ENCODE results near the gene ANGPTL4.
A peak's percentile ranks its signal among the peaks of the same experiment; 100 is the strongest.

Gene ANGPTL4

DNA sequence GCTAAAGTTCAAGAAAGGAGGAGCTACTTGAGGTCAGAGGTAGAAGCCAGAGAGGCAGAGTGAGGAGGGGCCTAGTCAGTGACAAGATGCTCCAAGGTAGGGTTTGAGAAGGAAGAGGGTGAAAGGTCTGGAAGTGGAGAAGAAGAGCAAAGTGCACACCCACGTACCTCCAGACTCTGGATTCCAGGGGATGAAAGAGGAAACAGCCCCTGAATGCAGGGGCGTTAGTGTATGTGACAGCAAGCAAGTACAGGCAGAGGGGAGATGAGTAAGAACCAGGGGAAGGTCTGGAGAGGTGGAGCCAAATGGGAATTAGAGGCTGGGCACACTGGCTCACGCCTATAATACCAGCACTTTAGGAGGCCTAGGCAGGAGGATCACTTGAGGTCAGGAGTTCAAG is 34.0 kb upstream of the ANGPTL4 start:
- no peak overlapping the region for H3K4me3 ChIP-seq (ENCODE audit: low read depth, low read length)
- in situ Hi-C loops (cut with HindIII; ENCODE audit: low sequenced_read_pairs), result no loop called here
- DNase-seq (ENCODE audit: low read depth, low spot score), result no peak
- TF ChIP-seq, protein P1, sequence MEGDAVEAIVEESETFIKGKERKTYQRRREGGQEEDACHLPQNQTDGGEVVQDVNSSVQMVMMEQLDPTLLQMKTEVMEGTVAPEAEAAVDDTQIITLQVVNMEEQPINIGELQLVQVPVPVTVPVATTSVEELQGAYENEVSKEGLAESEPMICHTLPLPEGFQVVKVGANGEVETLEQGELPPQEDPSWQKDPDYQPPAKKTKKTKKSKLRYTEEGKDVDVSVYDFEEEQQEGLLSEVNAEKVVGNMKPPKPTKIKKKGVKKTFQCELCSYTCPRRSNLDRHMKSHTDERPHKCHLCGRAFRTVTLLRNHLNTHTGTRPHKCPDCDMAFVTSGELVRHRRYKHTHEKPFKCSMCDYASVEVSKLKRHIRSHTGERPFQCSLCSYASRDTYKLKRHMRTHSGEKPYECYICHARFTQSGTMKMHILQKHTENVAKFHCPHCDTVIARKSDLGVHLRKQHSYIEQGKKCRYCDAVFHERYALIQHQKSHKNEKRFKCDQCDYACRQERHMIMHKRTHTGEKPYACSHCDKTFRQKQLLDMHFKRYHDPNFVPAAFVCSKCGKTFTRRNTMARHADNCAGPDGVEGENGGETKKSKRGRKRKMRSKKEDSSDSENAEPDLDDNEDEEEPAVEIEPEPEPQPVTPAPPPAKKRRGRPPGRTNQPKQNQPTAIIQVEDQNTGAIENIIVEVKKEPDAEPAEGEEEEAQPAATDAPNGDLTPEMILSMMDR (IDR thresholded peaks at IDR 0.05; ENCODE audit: low read depth, low read length), result no peak

DNA sequence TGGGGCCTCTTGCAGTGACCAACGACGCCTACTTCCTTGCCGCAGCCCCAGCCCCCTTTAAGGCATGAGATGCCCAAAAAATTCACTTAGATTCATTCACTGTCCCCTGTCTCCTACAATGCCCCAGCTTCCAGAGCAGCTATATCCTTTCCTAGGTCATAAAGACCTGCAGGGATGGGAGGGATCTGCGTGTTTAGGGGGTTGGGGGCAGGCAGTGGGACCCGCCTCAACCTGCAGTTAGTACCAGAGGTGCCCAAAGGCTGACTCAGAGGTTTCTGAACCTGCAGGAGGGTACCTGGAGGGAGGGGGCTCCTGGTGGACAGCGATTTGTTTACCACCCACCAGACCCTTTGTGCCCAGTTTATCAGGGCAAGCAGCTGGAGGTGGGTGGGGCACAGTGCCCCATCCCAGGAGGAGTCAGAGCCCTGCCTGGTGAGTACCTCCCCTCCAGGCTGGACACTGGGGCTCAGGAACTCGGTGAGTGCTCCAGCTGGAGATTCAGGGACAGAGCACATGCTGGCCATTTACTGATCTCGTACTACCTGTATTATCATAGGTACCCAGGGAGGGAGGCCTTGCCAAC is 32.6 kb upstream of the ANGPTL4 start:
- in situ Hi-C loops (cut with HindIII; ENCODE audit: low sequenced_read_pairs), result no loop called here
- TF ChIP-seq, protein P1 (IDR thresholded peaks at IDR 0.05; ENCODE audit: low read depth, low read length), result no peak
- H3K4me3 ChIP-seq (ENCODE audit: low read depth, low read length), result no peak overlapping the region
- no peak for DNase-seq (ENCODE audit: low read depth, low spot score)

DNA sequence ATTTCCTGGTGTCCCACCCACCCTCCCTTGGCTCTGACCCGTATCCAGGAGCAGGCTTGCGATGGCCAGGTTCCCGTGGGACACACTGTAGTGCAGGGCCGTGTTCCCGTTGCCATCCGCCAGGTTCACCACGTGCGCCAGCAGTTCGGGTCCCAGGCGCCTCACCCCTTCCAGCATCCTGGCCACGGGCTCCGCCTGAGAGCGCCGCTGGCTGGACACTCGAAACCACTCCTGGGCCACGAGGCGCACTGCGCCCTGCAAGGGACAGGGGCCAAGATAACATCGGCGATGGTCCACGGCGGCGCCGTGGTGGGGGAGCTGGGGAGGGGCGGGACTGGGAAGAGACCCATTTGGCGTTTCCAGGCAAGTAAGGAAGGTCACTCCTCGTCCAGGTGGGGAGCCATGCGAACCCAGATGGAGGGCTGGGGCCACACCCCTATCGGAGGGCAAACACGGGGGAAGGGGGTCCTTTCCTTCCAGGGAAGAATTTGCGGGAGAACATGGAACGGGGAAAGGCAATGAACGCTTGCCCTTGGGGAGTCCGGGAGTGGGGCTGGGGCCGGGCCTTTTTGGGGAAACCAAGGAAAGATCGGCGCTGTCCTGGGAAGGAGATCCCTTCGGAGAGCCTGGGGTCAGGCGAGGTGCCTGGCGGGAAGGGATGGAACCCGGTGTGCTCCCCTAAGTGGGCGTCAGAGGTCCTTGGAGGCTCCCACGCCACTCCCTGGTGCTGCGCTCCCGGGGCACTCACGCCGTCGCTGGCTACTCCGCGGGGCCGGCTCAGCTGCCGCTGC is 30.8 kb upstream of the ANGPTL4 start:
- no peak overlapping the region for H3K4me3 ChIP-seq (ENCODE audit: low read depth, low read length)
- in situ Hi-C loops (cut with HindIII; ENCODE audit: low sequenced_read_pairs), result no loop called here
- TF ChIP-seq, protein P1 (IDR thresholded peaks at IDR 0.05; ENCODE audit: low read depth, low read length), result no peak
- DNase-seq (ENCODE audit: low read depth, low spot score), result no peak

DNA sequence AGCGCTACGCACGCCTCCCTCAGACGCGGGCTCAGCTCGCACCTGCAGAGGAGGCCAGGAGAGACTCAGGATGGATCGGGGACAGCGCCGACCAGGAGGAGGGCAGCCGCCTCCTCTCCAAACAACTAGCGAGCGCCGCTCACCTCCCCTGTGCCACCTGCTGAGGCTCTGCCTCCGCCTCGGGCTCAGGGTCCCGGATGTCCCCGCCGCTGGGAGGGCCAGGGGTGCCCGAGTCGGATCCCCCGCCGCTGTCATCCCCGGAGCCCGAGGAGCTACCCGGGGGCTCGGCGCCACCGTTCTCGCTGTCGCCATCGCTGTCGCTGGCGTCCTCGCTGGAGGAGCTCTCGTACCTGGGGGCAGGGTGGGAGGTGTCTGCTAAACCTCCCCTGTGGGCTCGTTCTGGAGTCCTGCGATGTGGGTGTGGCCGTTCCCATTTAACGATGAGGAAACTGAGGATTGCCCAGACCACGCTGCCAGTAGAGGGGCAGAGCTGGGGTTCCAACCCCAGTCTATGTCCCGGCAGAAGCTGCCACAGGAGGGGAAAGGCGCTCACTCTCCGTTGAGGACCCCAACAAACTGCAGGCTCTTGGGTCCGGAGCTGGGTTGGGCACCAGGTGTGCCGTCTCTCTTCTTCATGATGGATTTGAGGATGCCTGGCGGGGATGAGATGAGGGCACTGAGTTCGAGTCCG is 30.0 kb upstream of the ANGPTL4 start:
- H3K4me3 ChIP-seq (ENCODE audit: low read depth, low read length), result no peak overlapping the region
- in situ Hi-C loops (cut with HindIII; ENCODE audit: low sequenced_read_pairs), result no loop called here
- TF ChIP-seq, protein P1 (IDR thresholded peaks at IDR 0.05; ENCODE audit: low read depth, low read length), result no peak
- no peak for DNase-seq (ENCODE audit: low read depth, low spot score)

DNA sequence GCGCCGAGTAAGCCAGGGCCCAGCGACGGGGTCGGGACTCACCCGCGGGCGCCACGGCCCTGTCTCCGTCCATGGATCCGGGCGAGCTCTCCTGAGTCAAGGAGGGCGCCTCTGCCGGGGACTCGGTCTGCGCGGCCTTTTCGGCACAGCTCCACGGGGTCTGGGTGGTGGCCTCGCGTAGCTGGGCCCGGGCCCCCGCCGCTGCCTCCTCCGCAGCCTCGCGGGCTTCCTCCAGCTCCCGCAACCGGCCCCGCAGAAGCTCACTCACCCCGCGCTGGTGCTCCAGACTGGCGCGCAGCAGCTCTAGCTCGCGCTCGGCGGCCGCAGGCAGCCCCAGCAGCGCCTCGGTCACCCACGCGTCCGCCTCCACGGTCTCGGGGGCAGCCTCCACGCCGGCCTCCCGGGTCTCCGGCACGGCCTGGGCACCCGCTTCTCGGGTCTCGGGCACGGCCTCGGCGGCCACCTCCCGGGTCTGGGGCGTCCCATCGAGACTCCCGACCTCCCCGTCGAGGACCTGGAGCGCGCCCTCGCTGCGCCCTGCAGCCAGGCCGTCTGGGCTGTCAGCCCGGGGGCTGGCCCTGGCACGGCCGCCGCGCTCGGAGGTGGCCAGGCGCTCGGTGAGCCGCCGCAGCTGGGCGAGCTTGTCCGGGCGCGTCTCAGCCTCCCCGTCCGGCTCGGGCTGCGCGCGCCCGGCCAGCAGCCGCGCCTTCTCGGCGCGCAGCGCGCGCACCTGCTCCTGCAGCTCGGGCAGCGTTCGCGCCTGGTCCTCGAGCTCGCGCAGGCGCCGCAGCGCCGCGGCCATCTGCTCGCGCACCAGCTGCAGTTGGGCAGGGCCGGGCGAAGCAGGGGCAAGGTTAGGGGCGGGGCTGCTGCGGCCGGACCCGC is 29.3 kb upstream of the ANGPTL4 start:
- DNase-seq (ENCODE audit: low read depth, low spot score), result peak; percentile 51
- TF ChIP-seq, protein P1 (IDR thresholded peaks at IDR 0.05; ENCODE audit: low read depth, low read length), result no peak
- in situ Hi-C loops (cut with HindIII; ENCODE audit: low sequenced_read_pairs), result no loop called here
- no peak overlapping the region for H3K4me3 ChIP-seq (ENCODE audit: low read depth, low read length)

All from astrocyte of the spinal cord (primary cell).